ENCODE results near the gene LRP5.

LRP5 gene

DNA sequence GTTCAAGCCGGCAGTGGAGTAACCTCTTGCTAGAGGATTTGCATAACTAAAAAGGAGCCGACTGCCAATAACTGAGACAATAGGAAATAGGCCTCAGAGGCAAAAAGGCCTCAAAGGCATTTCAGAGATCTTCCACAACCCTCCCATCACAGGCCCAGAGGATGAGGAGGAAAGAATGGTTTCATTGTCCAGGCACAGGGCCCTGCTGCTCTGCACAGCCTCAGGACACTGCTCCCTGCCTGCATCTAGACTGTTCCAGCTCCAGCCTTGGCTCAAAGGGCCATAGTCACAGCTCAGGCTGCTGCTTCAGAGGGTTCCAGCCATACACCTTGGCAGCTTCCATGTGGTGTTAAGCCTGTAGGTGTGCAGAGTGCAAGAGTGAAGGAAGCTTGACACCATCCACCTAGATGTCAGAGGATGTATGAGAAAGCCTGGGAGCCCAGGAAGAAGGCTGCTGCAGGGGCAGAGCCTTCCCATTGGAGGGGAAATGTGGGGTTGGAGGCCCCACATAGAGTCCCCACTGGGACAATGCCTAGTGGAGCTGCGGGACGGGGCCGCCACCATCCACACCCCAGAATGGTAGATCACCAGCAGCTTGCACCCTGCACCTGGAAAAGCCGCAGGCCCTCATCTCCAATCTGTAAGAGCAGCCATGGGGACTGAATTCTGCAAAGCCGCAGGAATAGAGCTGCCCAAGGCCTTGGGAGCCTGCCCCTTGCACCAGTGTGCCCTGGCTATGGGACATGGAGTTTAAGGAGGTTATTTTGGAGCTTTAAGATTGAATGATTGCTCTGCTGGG is 8.2 kb upstream of the LRP5 start:
- H3K27ac ChIP-seq = no peak overlapping the region
- no peak overlapping the region for H3K4me3 ChIP-seq

DNA sequence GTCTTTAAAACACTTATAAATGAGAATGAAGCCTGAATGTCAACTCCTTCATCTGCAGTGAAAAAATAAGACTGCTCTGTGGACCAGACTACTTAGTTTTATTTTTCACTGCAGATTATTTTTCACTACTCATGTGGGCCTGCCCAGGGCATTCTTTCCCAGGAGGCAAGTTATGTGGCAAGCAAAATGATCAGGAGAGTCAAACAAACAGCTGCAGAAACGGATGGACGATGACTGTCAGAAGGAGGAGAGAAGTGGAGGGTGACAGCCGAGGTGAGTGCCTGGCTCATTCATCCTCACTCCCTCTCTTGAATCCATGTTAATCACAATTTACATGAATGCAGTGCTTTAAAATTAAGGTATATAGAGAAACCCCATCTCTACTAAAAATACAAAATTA is 5.8 kb upstream of the LRP5 start:
- Histone ChIP-seq H3K4me3 (no peak overlapping the region), H3K27ac (no peak overlapping the region)

DNA sequence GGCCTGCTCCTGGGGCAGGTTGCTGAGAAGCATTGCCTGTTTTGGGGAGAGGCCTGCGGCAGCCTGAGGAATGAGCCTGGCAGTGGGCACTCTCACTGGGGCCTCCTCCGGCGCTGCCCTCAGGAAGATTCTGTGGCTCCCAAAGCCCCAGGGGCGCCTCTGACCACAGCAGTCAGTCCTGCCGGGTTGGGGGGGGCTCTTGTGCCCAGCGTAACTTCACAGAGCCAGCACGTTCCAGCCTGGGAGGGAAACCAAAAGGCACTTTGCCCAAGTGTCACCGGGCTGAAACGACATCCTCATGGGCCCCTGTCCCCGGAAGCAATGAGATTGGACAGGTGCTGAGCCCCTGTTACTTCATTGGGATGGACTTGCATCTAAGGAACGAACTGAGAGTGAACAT is 4.3 kb upstream of the LRP5 start:
- Histone ChIP-seq H3K4me3 (no peak overlapping the region), H3K27ac (no peak overlapping the region)

DNA sequence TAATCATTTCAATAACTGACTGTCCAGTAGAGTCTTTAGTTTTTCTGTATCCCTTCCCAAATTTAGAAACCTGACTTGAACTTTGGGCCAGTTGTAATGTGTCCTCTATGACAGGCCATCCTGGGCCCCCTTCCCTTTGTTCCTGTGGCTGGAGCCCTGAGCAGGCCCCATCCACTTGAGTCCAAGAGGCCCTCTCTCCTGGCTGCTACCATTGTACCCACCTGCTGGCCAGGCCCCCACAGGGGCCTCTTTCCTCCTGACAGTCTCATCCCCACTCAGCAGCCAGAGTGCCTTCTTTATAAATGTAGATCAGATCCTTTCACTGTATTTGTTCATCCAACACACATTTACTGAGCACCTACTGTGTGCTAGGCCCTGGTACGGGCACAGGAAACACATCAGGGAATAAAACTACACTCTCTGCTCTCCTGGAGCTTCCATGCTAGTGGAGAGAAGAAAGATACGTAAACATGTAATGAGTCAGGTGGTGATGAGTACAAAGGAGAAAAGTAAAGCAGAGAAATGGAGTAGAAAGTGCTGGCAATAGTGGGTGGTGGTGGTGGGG is 2.7 kb upstream of the LRP5 start:
- no peak overlapping the region for H3K27ac ChIP-seq
- H3K4me3 ChIP-seq = no peak overlapping the region

DNA sequence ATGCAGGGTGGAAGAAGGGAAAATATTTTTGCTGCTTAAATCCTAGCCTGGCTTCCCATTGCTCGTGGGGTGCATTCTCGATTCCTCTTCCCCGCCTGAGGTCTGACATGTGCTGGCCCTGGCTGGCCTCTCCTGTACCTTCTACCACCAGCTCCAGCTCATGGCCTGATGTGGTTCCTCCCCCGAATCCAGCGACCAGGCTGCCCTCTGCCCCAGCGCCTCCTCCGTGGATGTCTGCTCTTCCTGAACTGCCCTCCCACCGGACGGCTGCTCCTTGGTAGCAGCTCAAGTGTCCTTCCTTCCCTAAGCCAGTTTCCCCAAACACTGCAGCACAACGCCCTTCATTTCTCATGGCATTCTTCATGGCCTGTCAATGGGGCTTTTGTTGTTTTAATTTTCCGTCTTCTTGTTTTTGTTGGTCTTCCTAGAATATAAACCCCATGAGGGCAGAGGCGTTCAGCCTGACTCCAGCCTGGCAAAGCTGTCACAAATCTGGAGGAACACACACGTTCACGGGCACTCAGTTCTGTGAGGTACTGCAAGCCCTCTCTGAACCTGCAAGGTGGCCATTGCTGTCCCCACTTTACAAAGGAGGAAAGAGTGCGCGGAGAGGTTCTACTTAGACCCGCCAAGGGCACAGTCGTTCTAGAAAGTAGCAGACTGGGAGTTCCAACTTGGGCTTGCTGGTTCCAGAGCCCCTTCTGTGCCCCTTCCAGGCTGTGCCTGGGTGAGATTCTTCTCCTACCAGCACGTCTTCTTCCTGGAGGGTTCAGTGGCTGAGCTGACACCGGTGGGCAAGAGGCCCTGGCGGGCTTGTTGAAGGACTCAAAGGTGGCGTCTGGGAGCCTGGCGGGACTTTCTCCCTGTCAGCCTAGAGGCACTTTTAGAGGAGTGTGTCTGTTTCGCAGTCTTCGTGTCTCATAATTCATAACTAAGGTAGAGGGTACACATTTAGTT is 953 bp upstream of the LRP5 start:
- H3K27ac ChIP-seq = peak overlapping the region in 5 of 21 experiments; percentile 2 to 63 (median 43)
- H3K4me3 ChIP-seq = peak overlapping the region in 2 of 7 experiments; percentile 64 to 69

DNA sequence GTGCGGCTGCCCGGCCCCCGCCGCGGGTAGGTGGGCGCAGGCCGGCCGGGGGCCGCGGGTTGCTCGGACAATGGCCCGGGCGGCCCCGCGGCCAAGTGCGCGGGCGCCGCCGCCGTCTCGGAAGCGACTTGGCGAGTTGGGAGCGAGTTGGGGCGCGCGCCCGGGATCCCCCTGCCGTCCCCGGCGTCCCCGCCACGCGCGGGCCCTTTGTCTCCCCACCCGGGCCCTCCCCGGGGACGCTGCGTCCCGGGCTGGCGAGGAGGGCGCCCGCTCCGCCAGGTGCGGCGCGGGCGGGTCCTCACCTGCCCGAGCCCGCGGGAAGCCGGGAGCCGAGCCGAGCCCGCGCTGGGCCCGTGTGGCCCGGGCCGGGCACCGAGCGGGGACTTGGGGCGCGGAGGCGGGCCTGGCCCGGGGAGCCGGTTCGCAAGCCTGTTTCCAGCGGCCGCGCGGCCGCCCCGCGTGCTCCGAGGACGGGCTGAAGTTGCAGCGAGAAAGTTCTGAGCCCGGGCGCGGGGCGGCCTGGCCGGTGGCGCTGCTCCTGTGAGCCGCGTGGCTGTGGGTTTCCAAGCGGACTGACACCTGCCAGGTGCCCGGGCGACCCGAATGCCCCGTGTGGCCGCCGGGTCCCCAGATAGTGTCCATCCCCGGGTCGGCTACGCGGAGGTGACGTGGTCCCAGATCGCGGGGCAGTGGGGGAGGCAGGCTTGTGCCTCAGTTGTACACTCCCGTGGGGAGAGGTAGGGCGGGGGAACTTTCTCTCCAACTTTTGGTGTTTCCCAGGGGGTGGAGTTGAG is 586 bp downstream of the LRP5 start:
- H3K27ac ChIP-seq = peak overlapping the region in 18 of 21 experiments; percentile 0 to 87 (median 72)
- H3K4me3 ChIP-seq = peak overlapping the region; percentile 33 to 69 (median 53)

DNA sequence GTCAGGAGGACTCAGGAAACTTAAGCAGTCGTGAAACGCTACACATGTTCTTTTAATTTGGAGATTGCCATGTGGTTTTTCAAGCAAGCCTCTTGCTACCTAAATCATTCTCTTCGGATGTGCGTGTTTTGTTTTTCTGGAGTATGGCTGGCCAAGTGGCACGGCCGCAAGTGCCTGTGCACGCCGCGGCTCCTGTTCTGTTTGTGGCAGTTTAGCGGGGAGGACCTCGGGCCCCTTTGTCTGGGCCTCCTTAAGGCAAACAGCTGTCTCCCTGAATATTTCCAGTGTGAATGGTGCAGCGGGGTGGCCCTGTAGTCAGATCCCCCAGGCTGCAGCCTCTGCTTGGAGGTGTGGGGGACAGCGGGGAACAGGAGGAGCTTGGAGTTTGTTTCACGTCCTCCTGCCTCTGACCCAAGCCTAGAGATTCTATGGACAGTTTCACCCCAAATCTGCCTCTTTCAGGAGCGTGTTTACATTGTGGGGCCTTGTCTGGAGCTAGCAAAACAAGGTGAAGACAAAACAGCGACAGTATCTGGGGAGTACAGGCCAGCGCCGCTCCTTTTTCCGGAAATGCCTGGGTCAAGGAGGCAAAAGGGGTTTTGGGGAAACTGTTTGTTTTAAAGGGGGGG is 1.3 kb downstream of the LRP5 start:
- Histone ChIP-seq H3K4me3 (peak overlapping the region; percentile 33 to 69 (median 53)), H3K27ac (peak overlapping the region in 14 of 21 experiments; percentile 1 to 87 (median 76))

DNA sequence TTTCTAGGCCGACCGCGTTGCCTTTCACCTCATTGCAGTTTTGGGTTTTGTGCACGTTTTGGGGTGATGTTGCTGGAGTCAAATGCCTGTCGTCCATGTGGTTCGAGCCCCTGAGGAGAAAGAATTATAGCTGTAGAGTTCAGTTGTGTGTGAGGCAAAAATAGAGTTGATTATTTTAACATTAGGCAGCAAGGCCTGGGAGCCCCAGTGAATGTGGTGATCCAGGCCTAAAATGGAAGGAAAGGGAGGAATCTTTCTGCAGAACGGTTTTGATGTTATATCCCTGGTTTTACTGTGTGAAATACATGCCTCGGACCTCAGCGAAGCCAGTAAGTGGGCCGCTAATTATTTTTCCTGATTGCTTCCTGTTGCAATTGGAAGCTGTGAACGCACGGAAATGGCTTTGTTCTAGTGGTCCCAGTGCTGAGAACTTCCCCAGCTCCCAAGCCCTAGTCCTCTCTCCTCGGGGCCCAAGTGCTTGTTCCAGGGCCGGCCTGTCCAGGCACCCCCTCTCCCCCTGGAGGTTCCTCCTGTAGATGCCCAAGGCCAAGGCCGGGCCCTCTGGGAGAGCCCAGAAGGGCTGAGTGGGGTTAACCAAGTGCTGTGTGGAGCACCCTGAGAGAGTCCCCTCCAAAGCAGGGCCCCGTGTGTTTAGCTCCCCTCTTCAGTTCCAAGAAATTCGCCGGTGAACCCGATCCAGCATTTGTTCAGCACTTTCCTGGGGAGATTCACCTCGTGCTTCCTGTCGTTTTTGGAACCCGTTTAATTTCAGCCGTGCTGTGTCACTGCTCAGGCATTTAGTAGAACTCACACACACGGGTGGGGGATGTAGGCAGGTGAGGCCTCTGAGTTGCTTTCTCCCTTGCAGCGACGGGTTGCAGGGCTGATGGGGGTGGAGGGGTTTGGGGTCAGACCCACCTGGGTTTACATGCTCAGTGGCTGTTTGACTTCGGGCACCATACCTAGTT is 2.1 kb downstream of the LRP5 start:
- Histone ChIP-seq H3K4me3 (peak overlapping the region in 5 of 7 experiments; percentile 42 to 69 (median 60)), H3K27ac (peak overlapping the region in 15 of 21 experiments; percentile 1 to 87 (median 74))

DNA sequence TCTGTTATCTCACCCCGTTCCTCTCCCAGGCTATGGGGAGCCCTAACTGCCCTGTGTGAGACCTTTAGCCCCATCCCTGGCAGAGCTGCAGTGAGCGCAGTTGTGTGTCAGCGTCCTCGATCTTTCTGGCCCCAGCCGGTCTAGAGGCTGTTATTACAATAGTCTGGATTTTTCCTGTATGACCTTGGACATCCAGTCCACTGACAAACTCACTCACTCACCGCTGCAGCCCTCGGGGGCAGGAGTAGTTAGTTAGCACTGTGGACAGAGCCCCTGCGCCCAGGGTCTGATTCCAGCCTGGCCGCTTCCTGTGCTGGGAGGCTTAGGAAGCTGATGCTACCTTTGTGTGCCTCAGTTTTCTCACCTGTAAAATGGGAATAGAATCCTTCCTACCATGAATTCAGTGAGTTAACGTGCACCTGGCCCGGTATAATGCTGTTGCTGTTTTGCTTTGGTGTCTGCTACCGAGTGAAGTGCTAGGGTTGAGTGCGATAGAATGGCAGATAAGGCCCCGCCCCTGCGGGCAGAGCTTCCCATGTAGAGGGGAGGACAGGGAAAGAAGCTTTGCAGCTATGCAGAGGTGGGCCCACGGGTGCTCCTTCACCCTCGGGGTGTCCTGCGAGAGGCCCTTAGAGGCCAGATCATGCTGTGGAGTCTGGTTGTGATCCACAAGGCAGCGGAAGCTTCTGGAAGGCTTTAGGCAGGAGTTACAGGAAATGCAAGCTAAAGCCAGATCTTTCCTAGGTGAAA is 3.0 kb downstream of the LRP5 start:
- H3K4me3 ChIP-seq = no peak overlapping the region
- H3K27ac ChIP-seq = peak overlapping the region in 9 of 21 experiments; percentile 7 to 87 (median 74)

DNA sequence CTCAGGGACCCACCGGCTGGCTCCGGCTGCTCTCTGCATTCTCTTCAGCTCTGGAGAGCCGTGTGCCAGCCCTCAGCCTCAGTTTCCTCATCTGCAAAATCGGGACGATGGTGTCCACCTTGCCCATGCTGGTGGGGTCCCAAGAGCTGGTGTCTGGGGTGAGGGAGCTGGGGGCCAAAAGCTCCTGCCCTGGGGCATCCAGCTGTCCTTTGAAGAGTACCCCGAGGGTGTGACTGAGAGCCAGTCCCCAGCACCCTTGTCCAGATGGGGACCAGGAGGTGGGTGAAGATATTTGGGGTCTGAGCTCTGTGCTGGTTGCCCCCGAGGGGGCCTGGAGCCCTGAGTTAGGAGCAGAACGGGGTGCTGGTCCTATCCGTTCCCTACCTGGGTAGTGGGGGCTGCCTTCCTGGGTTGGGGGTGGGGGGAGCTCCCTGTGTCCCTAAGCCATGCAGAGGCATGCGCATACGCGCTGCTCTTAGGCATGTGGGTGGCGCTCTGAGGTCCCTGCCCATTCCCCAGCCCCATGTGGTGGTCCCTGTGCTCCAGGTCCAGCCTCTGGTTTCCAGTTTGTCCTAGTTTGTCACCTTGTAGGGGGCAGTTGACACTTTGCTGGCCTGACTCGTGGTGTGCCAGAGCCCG is 4.9 kb downstream of the LRP5 start:
- Histone ChIP-seq H3K27ac (no peak overlapping the region), H3K4me3 (no peak overlapping the region)

DNA sequence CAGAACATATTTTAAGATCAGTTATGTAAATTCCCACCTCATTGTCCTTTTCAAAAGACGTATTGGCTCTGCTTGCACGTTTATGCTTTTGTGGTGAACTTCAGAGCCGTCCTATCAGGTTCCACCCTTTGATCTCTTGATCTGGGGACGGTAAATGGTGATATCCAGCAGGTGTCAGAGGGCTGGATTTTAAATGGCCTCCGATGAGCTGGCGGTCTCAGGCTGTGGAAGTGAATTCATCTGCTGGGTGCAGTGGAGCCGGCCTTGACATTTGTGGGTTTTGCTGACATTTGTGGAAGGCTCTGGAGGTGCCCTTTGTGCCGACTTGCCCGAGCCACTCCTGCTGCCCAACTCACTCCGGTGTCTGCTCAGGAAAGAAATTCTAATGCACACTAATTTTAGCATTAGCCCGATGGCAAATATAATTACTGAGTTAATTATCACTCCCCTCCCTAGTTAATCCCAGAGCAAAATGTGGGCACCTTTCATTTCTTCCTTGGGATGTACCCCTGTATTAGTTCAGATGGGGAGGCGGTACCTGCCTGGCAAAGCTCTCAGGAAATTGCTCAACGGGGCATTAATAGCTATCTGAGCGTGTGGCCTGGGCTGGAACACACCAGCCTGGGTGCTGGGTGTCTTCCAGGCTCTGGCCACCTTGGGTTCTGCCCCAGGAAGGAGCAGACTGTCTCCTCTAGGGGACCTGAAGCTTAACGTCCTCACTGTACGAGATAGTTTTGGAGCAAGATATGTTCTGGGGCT is 9.1 kb downstream of the LRP5 start:
- H3K4me3 ChIP-seq = no peak overlapping the region

DNA sequence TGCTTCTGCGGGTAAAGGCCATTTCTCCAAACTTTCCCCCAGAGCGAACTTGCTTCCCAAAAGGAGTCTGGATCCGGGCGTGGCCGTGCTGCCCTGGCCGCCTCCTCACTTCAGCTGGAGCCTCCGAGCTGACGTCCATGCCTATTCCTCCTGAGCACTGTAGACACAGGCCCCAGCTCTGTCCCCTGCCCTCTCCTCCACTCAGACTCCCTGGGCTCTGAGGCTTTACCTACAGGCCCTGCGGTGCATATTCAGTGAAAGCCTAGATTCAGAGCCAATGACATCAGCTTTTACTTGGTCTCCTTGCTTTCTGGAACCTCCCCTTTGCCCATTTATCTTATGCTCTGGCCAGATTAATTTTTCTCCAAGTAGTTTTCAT is 9.7 kb downstream of the LRP5 start:
- Histone ChIP-seq H3K4me3 (no peak overlapping the region), H3K27ac (peak overlapping the region in 11 of 21 experiments; percentile 15 to 64 (median 42))

More for the DNA sequence above, 9.1 kb downstream of the LRP5 start:
- peak overlapping the region in 10 of 21 experiments; percentile 15 to 64 (median 46) for H3K27ac ChIP-seq

DNA sequence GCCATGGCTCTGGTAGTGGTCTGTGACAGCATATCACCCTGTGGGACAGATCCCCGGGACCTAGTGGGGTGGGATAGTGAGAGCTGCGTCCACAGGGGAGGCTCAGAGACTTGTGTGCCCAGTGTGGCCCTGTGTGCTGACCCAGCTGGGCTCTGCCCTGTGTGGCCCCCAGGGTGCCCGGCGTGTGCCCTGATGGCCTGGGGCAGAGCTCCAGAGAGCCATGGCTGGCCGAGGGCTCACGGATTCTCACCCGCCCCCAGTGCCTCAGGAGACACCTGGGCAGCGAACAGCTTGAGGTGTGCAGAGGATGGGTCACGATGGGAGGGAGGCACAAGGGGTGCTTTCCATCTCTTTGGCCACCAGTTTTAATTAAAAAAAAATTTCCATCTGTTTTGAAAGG is 11.8 kb downstream of the LRP5 start:
- Histone ChIP-seq H3K27ac (no peak overlapping the region), H3K4me3 (no peak overlapping the region)

DNA sequence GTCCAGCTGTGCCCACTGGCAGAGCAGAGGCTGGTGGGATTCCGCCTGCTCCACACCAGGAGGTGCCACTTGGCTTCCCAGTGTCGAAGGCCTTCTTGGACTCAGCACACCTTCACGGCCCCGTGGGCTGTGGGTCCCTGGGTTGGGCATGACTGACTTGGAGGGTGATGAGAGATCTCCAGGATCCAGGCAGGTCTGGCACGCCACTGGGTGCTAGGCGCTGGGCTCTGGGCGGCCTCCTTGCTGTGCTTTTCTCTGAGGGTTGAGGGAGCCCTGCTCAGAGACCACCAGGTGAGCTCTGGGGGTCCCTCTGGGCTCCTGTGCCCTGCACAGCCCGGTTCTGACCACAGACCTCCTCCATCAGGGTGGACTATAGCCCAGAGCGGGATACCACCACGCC is 12.3 kb downstream of the LRP5 start:
- Histone ChIP-seq H3K27ac (no peak overlapping the region), H3K4me3 (no peak overlapping the region)

DNA sequence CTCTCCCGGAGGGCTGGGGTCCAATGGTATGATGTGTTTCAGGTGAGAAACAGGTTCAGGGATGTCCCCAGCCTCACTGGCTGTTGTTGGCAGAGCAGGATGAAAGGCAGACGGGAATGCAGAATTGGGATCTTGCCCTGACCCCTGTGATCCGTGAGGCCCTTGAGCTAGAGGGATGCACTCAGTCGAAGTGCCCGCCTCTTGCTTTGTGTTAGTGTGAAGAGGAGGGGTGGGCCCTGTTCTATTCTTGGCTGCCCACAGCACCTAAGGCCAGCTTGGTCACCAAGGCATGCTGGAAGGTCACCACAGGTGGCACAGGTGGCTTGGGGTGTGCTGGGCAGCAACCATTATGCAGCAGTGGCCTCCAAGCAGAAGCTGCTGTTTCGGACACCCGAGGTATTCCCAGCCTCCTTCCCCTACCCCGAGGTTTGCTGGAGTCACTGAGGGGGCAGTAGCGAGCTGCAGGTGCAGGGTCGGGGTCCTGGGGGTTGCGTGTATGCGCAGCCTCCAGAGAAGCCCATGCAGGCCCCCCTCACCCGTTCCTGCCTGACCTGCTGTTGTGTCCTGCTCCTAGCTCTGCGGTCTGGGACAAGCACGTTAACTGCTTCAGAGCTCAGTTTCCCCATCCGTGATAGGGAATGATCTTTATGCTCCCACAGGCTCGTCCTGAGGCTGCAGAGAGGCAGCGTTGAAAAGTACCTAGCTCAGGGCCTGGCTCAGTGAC is 13.0 kb downstream of the LRP5 start:
- H3K27ac ChIP-seq = no peak overlapping the region

More for the DNA sequence above, 13.0 kb downstream of the LRP5 start:
- H3K4me3 ChIP-seq = no peak overlapping the region
